ENCODE results near the gene AFTPH. TPM values are rescaled to one million over a fixed set of nuclear protein-coding genes. Genes with fewer than 3 reads are reported as not detected.

AFTPH gene
- total RNA-seq, 1 donor from 2014 or later: 13.3 TPM

- Mint-ChIP-seq H3K9me3 (ENCODE audit: unreplicated experiment) (no peaks in the 10 kb centered on the region), H3K36me3 (ENCODE audit: unreplicated experiment) (no peaks in the 10 kb centered on the region), H3K4me1 (ENCODE audit: low read depth, unreplicated experiment) (peaks cover 21% of the 10 kb centered on the region), H3K4me3 (ENCODE audit: unreplicated experiment) (no peak overlapping the region), H3K27ac (ENCODE audit: unreplicated experiment) (no peak overlapping the region), H3K27me3 (ENCODE audit: unreplicated experiment) (no peaks in the 10 kb centered on the region)
- no peak for DNase-seq
- no peak for TF ChIP-seq CTCF (IDR thresholded peaks at IDR 0.05; ENCODE audit: partially characterized antibody, unreplicated experiment)
These were observed 41.2 kb upstream of the AFTPH start for GRCh38 chr2:64482765-64483504.

- Mint-ChIP-seq H3K4me3 (ENCODE audit: unreplicated experiment) (no peak overlapping the region), H3K27ac (ENCODE audit: unreplicated experiment) (no peak overlapping the region), H3K9me3 (ENCODE audit: unreplicated experiment) (peaks cover 2% of the 10 kb centered on the region), H3K27me3 (ENCODE audit: unreplicated experiment) (peaks cover 3% of the 10 kb centered on the region), H3K4me1 (ENCODE audit: low read depth, unreplicated experiment) (peaks cover 32% of the 10 kb centered on the region), H3K36me3 (ENCODE audit: unreplicated experiment) (no peaks in the 10 kb centered on the region)
- no peak for DNase-seq
- no peak for TF ChIP-seq CTCF (IDR thresholded peaks at IDR 0.05; ENCODE audit: partially characterized antibody, unreplicated experiment)
These were observed 38.8 kb upstream of the AFTPH start for GRCh38 chr2:64485331-64485730.

GRCh38 chr2:64485961-64486360 lies 38.2 kb upstream of the AFTPH start:
- H3K9me3 Mint-ChIP-seq (ENCODE audit: unreplicated experiment): peaks cover 2% of the 10 kb centered on the region
- H3K27me3 Mint-ChIP-seq (ENCODE audit: unreplicated experiment): peaks cover 3% of the 10 kb centered on the region
- no peak for DNase-seq
- peaks cover 32% of the 10 kb centered on the region for H3K4me1 Mint-ChIP-seq (ENCODE audit: low read depth, unreplicated experiment)
- no peak overlapping the region for H3K27ac Mint-ChIP-seq (ENCODE audit: unreplicated experiment)
- TF ChIP-seq CTCF (IDR thresholded peaks at IDR 0.05; ENCODE audit: partially characterized antibody, unreplicated experiment): no peak
- no peaks in the 10 kb centered on the region for H3K36me3 Mint-ChIP-seq (ENCODE audit: unreplicated experiment)
- no peak overlapping the region for H3K4me3 Mint-ChIP-seq (ENCODE audit: unreplicated experiment)

GRCh38 chr2:64487256-64488049 lies 36.7 kb upstream of the AFTPH start:
- Mint-ChIP-seq H3K4me1 (ENCODE audit: low read depth, unreplicated experiment) (peaks cover 32% of the 10 kb centered on the region), H3K27me3 (ENCODE audit: unreplicated experiment) (peaks cover 3% of the 10 kb centered on the region), H3K9me3 (ENCODE audit: unreplicated experiment) (peaks cover 2% of the 10 kb centered on the region), H3K36me3 (ENCODE audit: unreplicated experiment) (no peaks in the 10 kb centered on the region), H3K4me3 (ENCODE audit: unreplicated experiment) (no peak overlapping the region), H3K27ac (ENCODE audit: unreplicated experiment) (no peak overlapping the region)
- no peak for TF ChIP-seq CTCF (IDR thresholded peaks at IDR 0.05; ENCODE audit: partially characterized antibody, unreplicated experiment)
- no peak for DNase-seq

Data from glutamatergic neuron (in vitro differentiated cells).